HG03575 (cell line): Measurements from ENCODE around the gene MSANTD7.
A peak's percentile ranks its signal among the peaks of the same experiment; 100 is the strongest.

Source experiments
- ATAC-seq: cut with Tn5 transposase; IDR thresholded peaks from one replicate; pipeline ENCODE4 v1.9.1; 2021; ENCODE audit not compliant: unreplicated experiment, insufficient number of reproducible peaks, low FRiP score; ENCODE audit errors: extremely low read depth

Gene MSANTD7

DNA sequence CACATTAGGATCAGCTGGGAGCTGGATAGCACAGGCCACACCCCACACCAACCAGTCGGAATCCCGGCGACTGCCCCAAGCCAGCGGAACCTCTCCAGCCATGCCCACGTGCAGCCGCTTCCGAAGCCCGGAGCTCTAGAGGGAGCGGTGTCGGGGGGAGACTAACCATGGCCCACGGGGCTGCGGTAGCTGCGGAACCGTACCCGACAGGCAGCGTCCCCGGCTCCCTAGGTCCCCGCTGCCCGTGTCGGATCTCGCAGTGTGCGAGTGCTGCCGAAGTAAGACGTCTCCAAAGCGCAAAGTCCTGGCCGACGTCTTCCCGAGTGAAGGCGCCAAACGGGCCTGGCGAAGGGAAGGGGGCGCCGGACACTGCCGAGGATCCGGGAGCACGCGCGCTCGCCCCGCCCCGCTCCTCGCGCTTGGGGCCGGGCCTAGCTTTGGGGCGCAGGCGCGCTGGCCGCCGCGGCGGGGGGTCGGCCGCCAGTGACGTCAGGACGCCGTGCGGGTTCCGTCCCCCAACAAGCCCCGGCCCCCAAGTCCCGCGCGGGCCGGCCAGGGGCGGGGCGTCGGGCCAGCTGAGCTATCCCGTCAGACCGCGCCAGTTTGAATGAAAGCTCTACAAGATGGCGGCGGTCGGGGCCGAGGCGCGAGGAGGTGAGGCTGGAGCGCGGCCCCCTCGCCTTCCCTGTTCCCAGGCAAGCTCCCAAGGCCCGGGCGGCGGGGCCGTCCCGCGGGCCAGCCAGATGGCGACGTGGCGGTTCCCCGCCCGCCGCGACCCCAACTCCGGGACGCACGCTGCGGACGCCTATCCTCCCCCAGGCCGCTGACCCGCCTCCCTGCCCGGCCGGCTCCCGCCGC lies 40.4 kb downstream of the MSANTD7 start, which contains the start of gene SUV39H2:
Gene SUV39H2, plus strand, starts transcription at position 601 of the 858 bp plus-strand sequence. Its CDS starts 23 bp downstream, at position 624.
- ATAC-seq: peak; percentile 54

DNA sequence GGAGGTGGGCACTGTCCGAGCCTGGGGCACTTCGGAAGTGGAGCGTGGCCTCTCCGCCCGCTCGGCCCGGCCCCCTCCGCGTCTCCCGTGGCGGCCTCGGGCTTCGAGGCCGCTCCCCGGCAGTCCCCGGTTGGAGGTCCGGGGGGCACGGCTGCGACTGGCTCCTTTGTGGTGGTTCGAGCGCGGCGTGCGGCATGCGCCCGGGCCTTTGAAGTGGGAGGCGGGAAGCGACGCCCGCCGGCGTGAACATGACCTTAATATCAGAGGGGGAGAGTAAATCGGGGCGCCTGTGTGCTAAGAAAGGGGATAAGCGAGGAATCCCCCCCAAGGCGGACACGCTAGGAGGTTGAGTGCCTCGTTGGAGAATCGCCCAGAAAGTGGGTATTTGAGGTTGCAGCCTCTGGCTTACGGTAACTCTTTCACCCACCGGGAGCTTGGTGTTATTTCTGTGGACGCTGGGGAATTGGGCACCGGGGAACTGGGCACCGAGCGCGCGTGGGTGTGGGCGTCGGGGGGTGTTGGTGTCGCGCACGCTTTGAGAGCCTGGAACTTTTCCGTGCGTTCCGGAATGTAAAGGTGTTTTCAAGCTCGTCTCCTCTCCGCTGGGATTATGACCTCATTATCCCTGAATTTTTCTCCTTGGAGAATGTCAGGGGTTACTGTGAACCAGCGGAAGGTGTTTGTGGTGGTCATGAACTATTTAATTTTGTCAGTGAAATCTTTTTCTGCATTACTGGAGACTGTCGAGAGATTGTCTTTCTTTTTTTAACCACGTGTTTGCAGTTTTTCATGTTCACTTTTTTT lies 41.2 kb downstream of the MSANTD7 start:
- ATAC-seq: no peak

DNA sequence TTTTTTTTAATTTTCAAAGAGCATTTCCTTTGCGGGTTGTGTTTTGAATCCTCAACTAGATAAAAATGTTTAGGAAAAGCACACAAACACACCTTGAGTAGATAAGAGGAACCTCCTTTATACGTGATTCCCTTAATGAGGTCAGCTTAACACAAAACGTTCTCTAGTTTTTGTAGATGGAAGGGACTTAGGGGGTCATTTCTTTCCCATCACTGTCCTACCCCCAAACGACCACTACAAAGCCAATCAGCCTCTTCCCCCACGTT lies 41.8 kb downstream of the MSANTD7 start:
- no peak for ATAC-seq

DNA sequence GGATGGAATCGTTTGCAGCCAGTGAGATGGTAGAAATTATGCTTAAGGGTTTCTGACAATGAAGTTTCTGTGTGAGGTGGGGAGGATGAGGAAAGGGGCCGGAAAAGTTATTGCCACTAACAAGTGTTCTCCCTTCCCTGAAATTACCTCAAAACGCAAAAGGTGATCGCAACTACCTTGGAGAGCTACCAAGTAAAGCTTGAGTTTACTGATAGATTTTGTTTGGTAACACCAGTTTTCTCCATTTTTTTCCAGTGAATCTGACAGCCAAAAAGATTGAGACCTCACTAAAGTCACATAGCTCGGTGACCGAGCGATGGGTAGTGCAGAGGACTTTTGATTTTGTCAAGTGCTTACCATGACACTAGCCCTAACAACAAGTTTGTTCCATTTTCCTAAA lies 42.1 kb downstream of the MSANTD7 start:
- ATAC-seq: no peak

DNA sequence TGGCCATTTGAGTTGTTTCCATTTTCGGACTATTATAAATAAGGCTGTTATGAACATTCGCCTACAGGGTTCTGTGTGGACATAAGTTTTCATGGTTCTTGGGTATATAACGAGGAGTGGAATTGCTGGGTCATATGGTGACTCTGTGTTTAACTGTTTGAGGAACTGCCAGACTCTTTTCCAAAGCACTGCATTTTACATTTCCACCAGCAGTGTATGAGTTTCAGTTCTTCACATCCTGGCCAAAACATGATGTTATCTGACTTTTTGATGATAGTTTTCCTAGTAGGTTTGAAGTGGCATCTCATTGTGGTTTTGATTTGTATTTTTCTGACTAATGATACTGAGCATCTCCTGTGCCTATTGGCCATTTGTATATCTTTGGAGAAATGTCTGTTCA lies 46.0 kb downstream of the MSANTD7 start:
- ATAC-seq: no peak
